ENCODE measurements around the gene CCDC57.

The CCDC57 gene

DNA sequence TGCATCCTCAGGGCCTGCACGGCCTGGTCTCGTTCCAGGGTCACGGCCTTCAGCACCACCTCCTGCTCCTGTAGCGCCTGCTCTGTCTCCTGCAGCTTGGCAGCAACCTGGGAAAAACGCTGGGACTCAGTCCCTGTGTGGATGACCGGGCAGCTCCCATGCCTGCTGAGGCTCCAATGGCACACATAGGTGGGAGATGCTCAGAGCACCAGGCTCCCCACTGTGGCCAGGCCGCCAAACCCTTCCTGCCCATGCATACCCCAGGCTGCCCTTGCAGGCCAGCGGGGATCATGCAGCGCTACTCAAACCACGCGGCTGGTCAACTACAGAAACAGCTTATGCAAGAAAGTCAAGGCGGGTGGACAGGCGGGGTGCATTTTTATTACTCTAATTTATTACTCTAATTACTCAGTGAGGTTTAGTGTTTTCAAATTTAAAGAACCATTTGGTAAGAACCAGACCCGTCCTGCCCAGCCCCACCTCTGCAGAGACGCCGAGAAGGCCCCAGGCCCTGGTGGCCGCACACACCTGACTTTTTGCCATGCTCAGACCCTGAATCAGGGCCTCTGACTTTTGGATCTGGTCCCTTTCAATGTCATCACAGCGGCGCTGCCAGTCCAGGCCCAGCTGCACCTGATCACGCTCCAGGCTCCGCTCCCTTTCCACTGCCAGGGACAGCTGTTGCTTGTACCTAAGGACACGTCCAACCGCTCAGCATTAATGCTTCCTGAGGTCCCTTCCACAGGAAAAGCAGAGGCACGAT is 34.0 kb downstream of the CCDC57 start:
- Histone ChIP-seq H3K79me2 (ENCODE audit: insufficient read depth, low read length) (no peaks in the 10 kb centered on the region), H3K9me2 (replicated peaks; ENCODE audit: insufficient read depth, low read length) (no peaks in the 10 kb centered on the region), H3K27me3 (ENCODE audit: low read length) (no peaks in the 10 kb centered on the region), H4K20me1 (ENCODE audit: low read depth, low read length) (no peaks in the 10 kb centered on the region), H3F3A (ENCODE audit: insufficient read depth) (no peaks in the 10 kb centered on the region), H3K27ac (ENCODE audit: low read depth, low read length) (no peak overlapping the region), H3K4me2 (ENCODE audit: low read depth, low read length, poor library complexity, severe bottlenecking) (no peak overlapping the region), H3K36me3 (ENCODE audit: low read length) (no peaks in the 10 kb centered on the region), H2AFZ (ENCODE audit: low read depth, low read length, severe bottlenecking) (no peak overlapping the region), H3K4me3 (ENCODE audit: insufficient read depth, low read length, poor library complexity, severe bottlenecking) (no peak overlapping the region), H3K9me3 (ENCODE audit: insufficient read depth, low read length) (no peaks in the 10 kb centered on the region), H3K9ac (ENCODE audit: low read length) (no peak overlapping the region)
- TF ChIP-seq, protein P1, sequence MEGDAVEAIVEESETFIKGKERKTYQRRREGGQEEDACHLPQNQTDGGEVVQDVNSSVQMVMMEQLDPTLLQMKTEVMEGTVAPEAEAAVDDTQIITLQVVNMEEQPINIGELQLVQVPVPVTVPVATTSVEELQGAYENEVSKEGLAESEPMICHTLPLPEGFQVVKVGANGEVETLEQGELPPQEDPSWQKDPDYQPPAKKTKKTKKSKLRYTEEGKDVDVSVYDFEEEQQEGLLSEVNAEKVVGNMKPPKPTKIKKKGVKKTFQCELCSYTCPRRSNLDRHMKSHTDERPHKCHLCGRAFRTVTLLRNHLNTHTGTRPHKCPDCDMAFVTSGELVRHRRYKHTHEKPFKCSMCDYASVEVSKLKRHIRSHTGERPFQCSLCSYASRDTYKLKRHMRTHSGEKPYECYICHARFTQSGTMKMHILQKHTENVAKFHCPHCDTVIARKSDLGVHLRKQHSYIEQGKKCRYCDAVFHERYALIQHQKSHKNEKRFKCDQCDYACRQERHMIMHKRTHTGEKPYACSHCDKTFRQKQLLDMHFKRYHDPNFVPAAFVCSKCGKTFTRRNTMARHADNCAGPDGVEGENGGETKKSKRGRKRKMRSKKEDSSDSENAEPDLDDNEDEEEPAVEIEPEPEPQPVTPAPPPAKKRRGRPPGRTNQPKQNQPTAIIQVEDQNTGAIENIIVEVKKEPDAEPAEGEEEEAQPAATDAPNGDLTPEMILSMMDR (IDR thresholded peaks at IDR 0.05; ENCODE audit: insufficient read depth, low read length, poor library complexity, severe bottlenecking): no peak
- no peak for TF ChIP-seq EZH2phosphoT487 (conservative IDR thresholded peaks at IDR 0.05; ENCODE audit: low read length)

DNA sequence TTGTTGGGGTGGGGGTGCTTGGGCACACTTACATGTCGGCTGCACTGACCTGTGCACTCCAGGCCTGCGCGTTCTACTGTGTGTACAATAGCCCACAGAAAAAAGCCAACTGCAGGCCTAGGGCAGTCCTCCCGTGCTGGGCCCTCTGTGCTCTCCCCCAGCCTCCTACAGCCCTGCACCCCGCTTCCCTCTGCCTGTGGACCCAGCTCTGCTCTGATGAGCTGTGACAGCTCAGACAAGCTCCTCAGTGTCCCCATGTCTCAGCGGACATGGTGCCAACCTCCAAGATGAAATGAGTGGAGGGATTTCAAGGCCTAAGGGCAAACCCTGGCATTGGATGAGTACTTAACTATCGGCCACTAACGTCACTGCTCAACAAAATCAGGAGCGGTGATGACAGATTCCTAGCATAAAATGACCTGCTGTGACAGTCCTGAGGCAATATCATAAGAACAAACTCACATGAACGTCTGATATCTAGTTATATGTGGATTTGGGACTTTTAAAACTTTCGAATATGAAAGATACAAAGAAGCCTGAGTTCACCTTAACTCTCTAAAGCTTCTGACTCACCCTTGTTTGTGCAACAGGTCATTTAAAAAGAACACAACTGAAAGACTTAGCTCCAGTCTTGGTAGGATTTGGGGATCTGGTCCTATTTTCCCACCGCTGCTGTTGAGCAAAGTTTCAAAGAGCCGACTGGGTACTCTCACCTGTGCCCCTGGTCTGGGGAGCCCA is 34.7 kb downstream of the CCDC57 start:
- Histone ChIP-seq H3K79me2 (ENCODE audit: insufficient read depth, low read length) (no peaks in the 10 kb centered on the region), H3K9me2 (replicated peaks; ENCODE audit: insufficient read depth, low read length) (no peaks in the 10 kb centered on the region), H3K9ac (ENCODE audit: low read length) (no peak overlapping the region), H3K4me3 (ENCODE audit: insufficient read depth, low read length, poor library complexity, severe bottlenecking) (no peak overlapping the region), H2AFZ (ENCODE audit: low read depth, low read length, severe bottlenecking) (no peak overlapping the region), H3K4me2 (ENCODE audit: low read depth, low read length, poor library complexity, severe bottlenecking) (no peak overlapping the region), H3K9me3 (ENCODE audit: insufficient read depth, low read length) (no peaks in the 10 kb centered on the region), H3K27me3 (ENCODE audit: low read length) (no peaks in the 10 kb centered on the region), H3F3A (ENCODE audit: insufficient read depth) (no peaks in the 10 kb centered on the region), H4K20me1 (ENCODE audit: low read depth, low read length) (no peaks in the 10 kb centered on the region), H3K27ac (ENCODE audit: low read depth, low read length) (no peak overlapping the region), H3K36me3 (ENCODE audit: low read length) (no peaks in the 10 kb centered on the region)
- TF ChIP-seq EZH2phosphoT487 (conservative IDR thresholded peaks at IDR 0.05; ENCODE audit: low read length): no peak
- TF ChIP-seq, protein P1 (IDR thresholded peaks at IDR 0.05; ENCODE audit: insufficient read depth, low read length, poor library complexity, severe bottlenecking): no peak

DNA sequence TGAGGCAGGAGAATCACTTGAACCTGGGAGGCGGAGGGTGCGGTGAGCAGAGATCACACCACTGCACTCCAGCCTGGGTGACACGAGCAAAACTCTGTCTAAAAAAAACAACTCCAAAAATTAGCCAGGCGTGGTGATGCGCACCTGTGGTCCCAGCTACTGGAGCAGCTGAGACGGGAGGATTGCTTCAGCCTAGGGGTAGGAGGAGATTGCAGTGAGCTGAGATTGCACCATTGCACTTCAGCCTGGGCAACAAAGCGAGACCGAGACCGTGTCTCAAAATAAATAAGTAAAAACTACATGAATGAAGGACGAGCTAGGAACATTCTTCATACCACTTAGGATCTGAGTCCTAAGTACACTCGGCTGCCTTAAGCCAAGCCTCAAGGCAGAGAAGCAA is 35.4 kb downstream of the CCDC57 start:
- H2AFZ ChIP-seq (ENCODE audit: low read depth, low read length, severe bottlenecking): no peak overlapping the region
- no peak overlapping the region for H3K4me2 ChIP-seq (ENCODE audit: low read depth, low read length, poor library complexity, severe bottlenecking)
- no peaks in the 10 kb centered on the region for H3F3A ChIP-seq (ENCODE audit: insufficient read depth)
- H3K27me3 ChIP-seq (ENCODE audit: low read length): no peaks in the 10 kb centered on the region
- no peak overlapping the region for H3K27ac ChIP-seq (ENCODE audit: low read depth, low read length)
- H4K20me1 ChIP-seq (ENCODE audit: low read depth, low read length): no peaks in the 10 kb centered on the region
- no peaks in the 10 kb centered on the region for H3K79me2 ChIP-seq (ENCODE audit: insufficient read depth, low read length)
- no peaks in the 10 kb centered on the region for H3K36me3 ChIP-seq (ENCODE audit: low read length)
- TF ChIP-seq EZH2phosphoT487 (conservative IDR thresholded peaks at IDR 0.05; ENCODE audit: low read length): no peak
- TF ChIP-seq, protein P1 (IDR thresholded peaks at IDR 0.05; ENCODE audit: insufficient read depth, low read length, poor library complexity, severe bottlenecking): no peak
- no peaks in the 10 kb centered on the region for H3K9me3 ChIP-seq (ENCODE audit: insufficient read depth, low read length)
- no peak overlapping the region for H3K4me3 ChIP-seq (ENCODE audit: insufficient read depth, low read length, poor library complexity, severe bottlenecking)
- no peaks in the 10 kb centered on the region for H3K9me2 ChIP-seq (replicated peaks; ENCODE audit: insufficient read depth, low read length)
- H3K9ac ChIP-seq (ENCODE audit: low read length): no peak overlapping the region

All from SU-DHL-6 (cell line).